NOMO-1 treated with dmso at 0.1 percent for 144 hours (cell line): Measurements from ENCODE around the gene CBX2.
A peak's percentile ranks its signal among the peaks of the same experiment; 100 is the strongest.

ENCODE experiments used
- DNase-seq: peaks from one replicate; lab custom pipeline; 2025; ENCODE audit not compliant: unreplicated experiment; lab: John Stamatoyannopoulos, UW

Gene CBX2

DNA sequence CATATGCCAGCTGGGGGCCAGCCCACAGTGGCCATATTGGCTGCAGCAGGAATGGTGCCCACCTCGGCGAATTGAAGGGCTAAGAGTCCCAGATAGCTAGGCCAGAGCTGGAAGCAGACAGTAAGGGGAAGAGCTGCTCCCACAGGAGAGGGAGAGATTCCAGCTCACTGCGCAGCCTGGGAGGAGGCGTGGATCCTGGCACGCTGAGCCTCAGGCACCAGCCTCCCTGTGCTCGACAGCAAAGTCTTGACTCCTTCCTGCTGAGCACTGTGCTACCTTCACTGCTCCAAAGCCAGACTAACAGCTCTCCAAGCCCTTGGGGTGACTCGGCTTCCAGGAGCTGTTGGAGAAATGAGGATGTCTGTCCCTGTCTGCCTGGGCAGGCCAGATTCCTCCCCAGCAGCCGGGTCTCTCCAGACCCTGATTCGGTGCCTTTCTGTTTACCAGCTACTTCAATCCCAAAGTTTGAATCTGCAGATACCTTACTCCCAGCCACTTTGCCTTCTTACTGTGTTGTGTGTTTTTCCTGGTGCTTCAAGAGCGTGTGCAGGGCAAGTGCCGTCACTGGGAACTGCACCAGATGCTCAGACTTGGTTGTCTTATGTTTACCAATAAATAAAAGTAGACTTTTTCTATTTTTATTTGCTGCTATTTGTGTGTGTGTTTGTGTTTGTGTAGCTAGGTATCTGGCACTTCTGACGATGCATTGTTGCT is 9.1 kb downstream of the CBX2 start:
- no peak for DNase-seq

GRCh38 chr17:79788455-79788854 is 10.5 kb downstream of the CBX2 start:
- no peak for DNase-seq

DNA sequence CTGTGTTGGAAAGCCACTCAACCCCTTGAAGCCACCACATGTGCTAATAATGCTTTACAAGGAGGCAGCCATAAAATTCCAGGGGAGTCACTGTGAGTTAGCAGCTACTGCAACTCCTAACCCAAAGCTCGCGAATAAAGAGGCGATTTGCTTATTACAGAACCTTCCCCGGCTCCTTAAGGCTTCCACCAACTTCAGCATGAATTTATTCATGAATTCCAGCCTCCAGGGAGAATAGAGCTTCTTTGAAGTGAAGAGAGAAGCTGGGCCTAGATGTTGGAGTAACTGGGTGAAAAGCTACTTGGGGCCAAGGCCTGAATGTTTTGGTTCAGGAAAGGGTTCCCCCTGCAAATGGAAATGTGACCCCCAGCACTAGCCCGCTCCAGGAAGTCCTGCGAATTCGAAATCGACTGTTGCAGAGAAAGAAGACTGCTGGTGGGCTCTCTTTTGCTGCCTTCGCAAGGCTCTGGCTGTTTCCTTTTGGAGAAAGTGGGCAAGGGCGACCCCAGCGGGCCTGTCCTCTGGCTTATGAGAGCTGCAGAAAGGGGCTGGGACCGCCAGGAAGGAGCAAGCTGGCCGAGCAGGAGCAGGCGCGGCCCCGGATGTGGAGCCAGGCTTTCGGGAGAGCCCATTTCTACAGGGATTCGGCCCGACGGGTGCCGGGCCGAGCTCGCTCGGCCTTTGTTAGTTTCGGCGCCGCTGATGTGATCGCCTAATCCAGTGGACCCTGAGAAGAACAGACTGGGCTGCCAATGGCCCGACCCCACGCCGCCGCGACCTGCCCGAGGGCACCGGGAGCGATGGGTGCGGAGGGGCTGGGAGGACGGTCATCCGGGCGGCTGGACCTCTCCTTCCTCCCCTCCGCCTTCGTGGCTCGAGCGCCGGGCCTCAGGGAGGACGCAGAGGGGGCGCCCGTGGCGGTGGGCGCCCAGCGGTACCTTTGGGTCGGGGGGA is 11.3 kb downstream of the CBX2 start:
- no peak for DNase-seq

- DNase-seq: no peak
Measured at GRCh38 chr17:79789943-79790804, 12.2 kb downstream of the CBX2 start.

DNA sequence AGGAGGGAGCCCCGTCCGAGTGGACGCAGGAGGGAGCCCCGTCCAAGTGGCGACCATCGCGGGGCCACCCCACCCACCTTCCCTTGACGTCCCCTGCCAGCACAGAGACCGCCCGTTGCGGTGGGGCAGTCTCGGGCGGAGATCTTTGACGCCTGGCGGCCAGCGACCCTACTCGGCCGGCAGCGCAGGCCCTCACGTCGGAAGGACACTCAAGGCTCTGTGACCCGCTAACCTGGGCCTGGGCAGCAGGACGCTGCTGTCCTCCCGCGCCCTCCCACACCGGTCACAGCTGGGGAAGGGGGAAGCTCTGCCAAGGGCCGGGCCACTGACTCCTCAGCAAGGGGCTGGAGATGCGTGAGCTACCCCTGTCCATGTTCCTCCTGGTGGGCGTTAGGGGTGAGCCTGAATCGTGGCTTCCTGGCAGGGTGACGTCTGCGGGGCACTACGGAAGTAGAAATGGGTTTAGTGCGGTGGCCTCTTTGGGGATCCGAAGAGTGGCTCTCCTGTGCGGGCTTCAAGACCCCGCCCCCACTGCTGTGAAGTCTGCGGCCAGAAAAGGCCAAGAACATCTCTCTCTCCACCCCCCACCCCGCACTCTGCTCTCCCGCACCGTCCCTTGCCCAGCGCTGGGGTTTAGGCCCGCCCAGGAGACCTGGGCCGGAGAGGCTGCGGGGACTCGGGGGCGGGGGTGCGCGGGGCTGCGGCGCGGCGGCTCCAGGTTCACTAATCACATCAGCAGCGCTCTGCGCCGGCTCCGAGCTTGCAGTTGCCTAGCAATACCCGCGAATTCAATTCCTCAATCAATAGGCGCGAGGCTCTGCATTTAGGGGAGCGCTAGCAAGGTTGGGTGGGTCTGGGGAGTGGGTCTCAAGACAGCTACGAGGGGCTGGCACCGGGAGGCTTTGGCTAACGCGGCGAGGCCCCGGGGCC is 13.1 kb downstream of the CBX2 start:
- no peak for DNase-seq

DNA sequence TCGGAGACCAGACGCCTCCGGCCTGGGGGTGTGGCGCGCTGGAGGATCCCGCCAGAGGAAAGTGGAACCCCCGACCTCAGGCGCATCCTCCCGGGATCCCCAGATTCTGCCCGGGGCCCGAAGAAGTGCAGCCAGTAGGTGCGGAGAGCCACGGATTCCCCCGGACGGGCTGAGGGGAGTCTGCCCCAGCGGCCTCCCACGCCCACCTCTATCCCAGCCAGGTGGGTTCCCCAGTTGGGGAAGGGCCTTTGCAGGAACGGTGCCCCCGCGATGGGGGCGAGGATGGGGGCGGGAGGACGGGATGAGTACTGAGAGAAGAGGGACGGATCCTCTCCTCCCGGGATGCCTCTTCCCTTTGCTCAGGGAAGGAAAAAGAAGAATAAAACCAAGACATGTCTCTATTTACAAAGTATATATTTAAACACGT is 13.8 kb downstream of the CBX2 start:
- DNase-seq: no peak

GRCh38 chr17:79792341-79792871 is 14.5 kb downstream of the CBX2 start:
- no peak for DNase-seq

- DNase-seq: no peak
Measured at GRCh38 chr17:79792984-79793923, 15.3 kb downstream of the CBX2 start.

- no peak for DNase-seq
Measured at GRCh38 chr17:79793924-79794304, 16.0 kb downstream of the CBX2 start.

DNA sequence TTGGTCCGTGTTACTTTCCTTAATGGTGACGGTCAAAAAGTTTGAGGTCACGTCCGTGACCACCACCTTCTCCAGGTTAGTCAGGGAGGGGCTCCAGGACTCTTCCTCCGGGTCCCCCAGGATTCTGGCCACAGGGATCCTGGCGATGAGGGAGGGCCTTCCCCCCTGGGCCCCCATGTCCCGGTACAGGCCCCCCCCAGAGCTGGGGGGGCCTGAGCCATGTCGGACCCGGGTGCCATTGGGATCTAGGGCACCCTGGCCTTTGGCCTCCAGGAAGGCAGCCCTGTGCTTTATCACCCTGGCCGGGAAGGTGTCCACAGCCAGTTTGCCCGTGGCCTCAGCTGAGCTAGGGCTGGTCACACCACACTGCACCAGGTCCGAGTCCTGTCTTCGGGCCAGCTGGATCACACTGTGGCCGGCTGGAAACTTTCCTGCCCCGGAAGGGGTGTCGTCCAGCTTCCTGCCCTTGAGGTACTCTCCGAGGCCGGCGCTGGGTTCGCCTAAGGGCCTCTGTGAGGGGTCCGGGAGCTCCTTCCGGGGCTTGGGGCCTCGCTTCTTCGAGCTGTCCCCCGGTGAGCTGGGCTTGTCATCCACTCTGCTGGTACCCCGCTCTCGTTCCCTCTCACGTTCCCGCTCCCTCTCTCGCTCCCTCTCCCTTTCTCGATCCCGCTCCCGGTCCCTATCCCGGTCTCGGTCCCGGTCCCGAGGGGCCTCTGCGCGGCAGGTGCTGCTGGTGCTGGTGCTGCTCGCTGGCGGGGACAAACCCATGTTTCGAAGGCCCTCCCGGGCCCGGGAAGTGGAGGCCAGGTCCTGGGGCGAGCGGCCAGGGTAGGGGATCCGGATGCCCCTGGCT is 16.9 kb downstream of the CBX2 start:
- DNase-seq: no peak

DNA sequence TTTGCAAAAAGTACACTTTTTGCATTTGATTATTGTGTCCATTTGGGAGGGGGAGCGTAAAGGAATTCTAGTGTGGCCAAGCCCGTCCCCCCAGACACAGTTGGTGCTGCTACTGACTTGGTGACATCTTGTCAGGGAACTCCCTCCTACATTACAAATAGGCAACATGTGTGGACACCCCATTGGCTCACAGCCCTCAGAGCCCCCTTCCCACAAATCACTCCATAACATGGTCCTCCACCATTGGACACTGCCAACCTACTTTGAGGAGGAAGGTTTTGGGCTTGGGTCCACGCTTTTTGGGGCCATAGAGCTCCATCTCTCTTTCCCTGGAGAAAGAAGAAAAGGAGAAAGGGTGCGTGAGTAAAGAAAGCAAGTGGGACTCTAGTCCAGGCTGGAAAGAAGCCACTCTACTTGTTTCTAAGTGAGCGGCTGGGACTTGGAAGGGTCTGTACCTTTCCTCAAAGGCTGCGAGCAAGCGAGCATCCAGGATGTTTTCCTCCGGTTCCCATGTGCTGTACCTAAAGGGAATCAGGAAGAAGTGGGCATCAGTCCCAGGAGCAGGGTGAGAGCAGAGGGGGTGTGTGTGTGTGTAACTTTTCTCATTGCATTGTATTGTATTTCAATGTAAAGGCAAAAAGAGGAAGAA is 18.0 kb downstream of the CBX2 start:
- peak; percentile 29 for DNase-seq

GRCh38 chr17:79796444-79796762 is 18.5 kb downstream of the CBX2 start:
- no peak for DNase-seq

DNA sequence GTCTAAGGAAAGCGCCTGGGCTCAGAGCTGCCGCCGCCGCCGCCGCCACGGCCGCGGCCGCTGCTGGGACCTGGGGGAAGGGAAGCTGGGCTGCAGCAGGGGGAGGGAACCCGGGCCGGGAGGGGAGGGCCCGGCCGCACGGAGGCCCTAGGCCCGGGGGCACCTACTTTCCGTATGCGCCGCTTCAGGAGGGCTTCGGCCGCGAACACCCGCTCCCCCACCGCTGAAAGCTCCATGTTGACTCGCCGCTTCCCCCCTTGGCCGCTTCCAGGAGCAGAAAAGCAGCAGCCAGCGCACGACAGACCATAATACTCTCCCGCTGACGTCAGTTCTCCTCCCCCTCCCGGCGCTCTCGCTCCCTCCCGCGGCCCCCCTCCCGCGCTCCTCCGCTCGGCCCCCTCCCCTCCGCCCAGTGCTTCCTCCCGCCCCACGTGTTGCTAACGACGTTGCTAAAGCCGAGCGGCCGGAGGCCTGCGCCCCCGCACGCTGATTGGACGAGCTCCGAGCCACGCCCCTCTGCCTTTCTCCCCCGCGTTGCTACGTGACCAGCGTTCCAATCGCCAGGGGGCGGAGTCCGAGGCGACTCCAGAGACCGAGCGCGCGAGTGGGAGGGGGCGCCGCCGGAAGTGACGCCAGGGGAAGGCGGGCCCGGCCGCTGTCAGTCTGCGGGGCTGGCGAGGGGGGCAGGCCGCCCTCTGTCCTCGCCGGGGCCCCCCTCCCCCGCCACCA is 19.0 kb downstream of the CBX2 start, which contains the start of gene CBX8:
TSS of gene CBX8 (minus strand) at position 315 of the 729 bp plus-strand sequence. CDS start at position 236, 79 bp downstream.
- peak; percentile 99 for DNase-seq

GRCh38 chr17:79797492-79798298 is 19.7 kb downstream of the CBX2 start:
- no peak for DNase-seq

GRCh38 chr17:79798299-79799173 is 20.6 kb downstream of the CBX2 start:
- no peak for DNase-seq
